DMS153 treated with DMSO at 0.1 percent for 48 hours (cell line): ENCODE results near the gene RPH3AL.
"Not testable (repeated sequence)": the region's sequence is repeated elsewhere in the genome, so short reads cannot be mapped to it uniquely, and the experiment has no call there.

Experiments used
- DNase-seq: peaks from one replicate; lab custom pipeline; 2025; ENCODE audit not compliant: unreplicated experiment; lab: John Stamatoyannopoulos, UW

The RPH3AL gene

DNA sequence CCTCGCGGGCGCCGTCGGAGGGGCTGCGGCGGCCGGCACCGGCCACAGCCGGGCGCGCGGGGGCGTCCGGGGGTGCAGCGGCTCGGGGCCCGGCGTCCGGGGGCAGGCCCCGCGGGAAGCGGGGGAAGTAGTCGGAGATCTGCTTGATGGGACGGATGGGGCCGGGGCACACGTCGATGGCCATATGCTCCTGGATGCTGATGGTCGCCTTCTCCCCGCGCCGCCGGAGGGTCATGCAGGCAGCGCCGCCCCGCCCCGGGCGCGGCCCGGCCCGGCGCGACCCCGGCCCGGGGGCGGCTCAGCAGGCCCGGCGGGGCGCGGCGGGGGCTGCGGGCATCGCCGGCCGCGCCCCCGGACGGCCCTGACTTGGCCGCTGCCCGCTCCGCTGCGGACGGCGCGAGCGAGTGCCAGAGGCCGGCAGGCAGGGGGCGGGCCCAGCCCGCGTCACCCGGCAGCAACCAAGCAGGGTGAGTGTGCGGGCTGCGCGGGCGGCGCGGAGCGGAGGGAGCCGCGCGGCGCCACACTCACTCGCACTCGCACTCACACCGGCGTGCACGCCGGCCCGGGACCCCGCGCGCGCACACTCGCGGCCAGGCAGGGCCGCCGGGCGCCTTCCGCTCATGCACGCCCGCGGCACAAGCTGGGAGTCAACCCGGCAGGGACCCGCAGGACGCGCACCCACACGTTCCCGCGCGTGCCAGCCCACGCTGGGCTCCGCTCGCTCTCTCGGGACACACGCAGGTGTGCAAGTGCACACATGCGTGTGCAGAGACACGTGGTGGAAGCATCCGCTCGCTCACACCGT lies 171.2 kb downstream of the RPH3AL start, which contains the start of gene DOC2B:
DOC2B (minus strand) TSS at position 406 of the 805 bp plus-strand sequence; CDS start at position 235, 171 bp downstream.
- no peak for DNase-seq

DNA sequence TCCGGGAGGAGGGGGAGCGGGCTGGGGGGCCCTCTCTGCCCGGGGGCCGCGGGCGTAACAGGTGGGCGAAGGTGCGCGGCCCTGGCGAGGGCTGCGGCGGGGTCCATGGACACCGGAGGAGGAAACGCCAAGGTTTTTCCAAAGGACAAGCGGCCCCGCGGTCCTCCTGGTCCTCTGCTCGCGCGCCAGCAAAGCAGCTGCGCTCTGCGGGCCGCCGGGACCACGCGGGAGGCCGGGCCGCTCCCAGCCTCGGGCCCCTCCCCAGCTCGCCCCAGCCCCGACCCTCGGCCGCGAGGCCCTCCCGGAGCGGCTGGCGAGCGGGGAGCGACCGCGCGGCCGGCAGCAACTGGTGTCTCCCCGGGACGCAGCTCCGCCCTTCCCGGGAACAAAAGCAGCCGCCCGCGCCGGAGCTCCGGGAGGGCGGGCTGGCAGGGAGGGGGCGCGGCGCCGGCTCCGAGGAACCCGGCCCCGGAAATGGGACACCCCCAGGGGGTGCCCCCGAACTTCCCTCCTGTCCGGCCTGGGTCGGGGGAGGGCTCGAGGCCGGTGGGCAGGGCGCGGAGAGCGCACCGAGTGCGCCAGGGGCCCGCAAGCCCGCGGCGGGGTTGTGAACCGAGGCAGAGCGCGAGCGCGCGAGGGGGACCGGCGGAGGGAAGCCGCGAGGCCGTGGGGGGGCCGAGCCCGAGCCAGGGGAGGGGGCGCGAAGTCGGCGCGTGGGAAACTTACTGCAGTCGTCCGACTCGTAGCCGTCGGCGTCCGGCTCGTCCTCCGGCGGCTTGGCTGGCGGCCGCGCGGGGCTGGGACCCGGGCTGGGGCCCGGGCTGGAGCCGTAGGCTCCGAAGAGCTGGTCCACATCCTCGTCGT lies 172.0 kb downstream of the RPH3AL start:
- DNase-seq, result no peak

GRCh38 chr17:179781-180380 lies 172.7 kb downstream of the RPH3AL start:
- DNase-seq, result no peak

DNA sequence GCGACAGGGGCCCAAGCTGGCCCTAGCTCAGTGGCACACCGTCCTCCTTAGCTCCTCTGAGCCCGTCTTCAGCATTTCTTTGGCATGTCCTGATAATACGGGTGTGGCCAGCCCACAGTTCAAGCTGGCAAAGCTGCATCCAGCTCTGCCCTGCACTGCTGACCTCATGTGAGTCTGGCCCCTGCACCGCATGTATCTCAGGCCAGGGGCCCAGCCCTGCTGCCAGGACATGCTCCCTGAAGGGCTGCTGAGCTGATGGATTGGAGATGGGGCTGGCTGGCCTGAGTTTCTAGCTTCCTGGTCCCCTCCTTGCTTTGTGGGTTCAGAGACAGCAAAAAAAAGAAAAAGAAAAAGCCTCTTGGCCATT lies 173.6 kb downstream of the RPH3AL start:
- no peak for DNase-seq

- no peak for DNase-seq
Measured at GRCh38 chr17:178292-179065, 174.1 kb downstream of the RPH3AL start.

GRCh38 chr17:177762-178161 lies 174.8 kb downstream of the RPH3AL start:
- no peak for DNase-seq

GRCh38 chr17:177155-177554 lies 175.5 kb downstream of the RPH3AL start:
- DNase-seq, result no peak

GRCh38 chr17:173166-173911 lies 179.3 kb downstream of the RPH3AL start:
- no peak for DNase-seq

- DNase-seq, result no peak
Measured at GRCh38 chr17:172401-172800, 180.2 kb downstream of the RPH3AL start.

DNA sequence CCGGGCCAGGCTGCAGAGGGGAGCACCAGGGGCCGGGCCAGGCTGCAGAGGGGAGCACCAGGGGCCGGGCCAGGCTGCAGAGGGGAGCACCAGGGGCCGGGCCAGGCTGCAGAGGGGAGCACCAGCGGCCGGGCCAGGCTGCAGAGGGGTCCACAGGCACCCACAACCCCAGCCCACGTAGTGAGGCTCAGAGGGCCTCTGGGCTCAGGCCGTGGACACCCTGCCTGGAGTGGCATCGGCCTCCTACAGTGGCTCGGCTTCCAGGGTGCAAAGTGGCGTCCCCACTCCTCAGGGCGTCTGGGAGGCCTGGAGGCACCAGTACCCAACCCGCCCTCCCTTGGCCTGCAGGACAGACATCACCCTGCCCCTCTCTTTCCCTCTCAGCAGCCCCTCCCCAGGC lies 180.7 kb downstream of the RPH3AL start:
- DNase-seq, result no peak

GRCh38 chr17:170130-170670 lies 182.4 kb downstream of the RPH3AL start:
- no peak for DNase-seq

GRCh38 chr17:168614-169013 lies 184.0 kb downstream of the RPH3AL start:
- DNase-seq, result not testable (repeated sequence)

GRCh38 chr17:165939-166338 lies 186.7 kb downstream of the RPH3AL start:
- DNase-seq, result no peak

DNA sequence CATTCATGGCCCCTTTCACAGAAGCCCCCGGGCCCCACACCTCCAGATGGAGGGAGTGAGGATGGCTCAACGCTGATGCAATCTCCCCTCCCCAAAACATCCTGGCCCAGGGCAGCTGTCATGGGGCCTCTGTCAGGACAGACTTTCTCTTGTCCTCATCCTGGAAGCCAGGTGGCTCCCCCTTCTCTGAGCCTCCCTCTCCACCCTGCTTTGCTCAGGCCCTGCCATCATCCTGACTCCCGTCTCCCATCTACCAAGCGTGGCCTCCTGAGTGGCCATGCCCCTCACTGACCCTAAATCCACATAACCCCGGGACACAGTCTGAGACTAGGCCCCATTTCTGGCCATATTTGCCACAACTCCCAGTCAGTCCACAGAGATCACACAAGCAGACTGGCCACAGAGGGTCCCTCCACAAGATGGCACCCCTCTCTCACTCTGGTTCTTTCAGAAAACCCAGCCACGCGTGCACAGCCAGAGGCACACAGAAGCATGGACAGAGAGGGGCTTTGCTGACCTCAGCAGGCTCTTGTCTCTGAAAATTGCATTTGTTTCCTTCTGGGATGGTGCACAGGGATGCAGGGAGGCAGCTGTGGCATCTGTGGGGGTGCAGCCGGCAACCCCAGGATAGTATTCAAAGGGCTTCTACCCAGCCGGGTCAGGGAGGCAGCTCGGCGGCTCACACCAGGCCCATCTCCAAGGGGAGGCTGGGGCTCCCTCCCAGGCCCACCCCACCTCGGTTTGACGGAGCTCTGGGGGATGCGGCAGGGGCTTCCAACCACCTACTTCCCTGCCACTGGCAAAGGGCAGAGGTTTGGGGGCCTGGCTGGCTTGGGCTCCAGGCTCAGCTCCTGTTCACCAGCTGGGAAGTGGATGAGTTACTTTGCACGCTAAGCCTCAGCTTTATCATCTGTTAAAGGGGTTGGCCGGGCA lies 188.0 kb downstream of the RPH3AL start:
- no peak for DNase-seq

- DNase-seq, result no peak
Measured at GRCh38 chr17:163514-164098, 189.0 kb downstream of the RPH3AL start.

DNA sequence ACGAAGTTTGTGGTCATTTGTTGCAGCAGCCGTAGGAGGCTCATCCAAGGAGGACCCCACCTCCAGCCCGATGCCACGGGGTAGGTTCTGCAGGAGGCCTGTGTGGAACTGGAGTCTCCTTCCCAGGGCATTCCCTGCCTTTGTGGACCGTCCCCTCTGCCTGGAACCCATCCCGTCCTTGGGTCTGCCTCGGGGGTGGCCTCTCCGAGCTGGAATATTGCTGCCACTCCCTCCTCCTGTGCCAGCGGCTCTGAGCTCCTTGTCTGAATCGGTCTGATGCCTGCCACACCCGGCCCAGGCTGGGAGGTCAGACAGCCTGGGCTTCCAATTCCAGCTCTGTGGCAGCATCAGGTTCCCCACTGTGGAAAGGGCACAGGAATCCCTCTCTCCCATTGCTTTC lies 189.9 kb downstream of the RPH3AL start:
- no peak for DNase-seq
